ENCODE data around the gene LMAN2.

The LMAN2 gene

GRCh38 chr5:177359451-177359851, 8.0 kb upstream of the LMAN2 start:
- TF ChIP-seq CTCF (IDR thresholded peaks at IDR 0.05; ENCODE audit: insufficient read depth, low read length, poor library complexity, severe bottlenecking), result no peak
- peak overlapping the region; percentile 4 for H3K4me3 ChIP-seq (replicated peaks; ENCODE audit: low read depth, low read length)
- H3K27me3 ChIP-seq (replicated peaks; ENCODE audit: control insufficient read depth, insufficient read depth, low read length), result no peaks in the 10 kb centered on the region
- no peaks in the 10 kb centered on the region for H3K36me3 ChIP-seq (ENCODE audit: control insufficient read depth, insufficient read depth, low read length)
- no peak for DNase-seq (ENCODE audit: extremely low read depth, insufficient read length)

- Histone ChIP-seq H3K27me3 (replicated peaks; ENCODE audit: control insufficient read depth, insufficient read depth, low read length) (no peaks in the 10 kb centered on the region), H3K36me3 (ENCODE audit: control insufficient read depth, insufficient read depth, low read length) (no peaks in the 10 kb centered on the region), H3K4me3 (replicated peaks; ENCODE audit: low read depth, low read length) (peak overlapping the region; percentile 86)
- no peak for TF ChIP-seq CTCF (IDR thresholded peaks at IDR 0.05; ENCODE audit: insufficient read depth, low read length, poor library complexity, severe bottlenecking)
- no peak for DNase-seq (ENCODE audit: extremely low read depth, insufficient read length)
These were observed 6.9 kb upstream of the LMAN2 start for GRCh38 chr5:177358370-177358819.

GRCh38 chr5:177357459-177358351, 6.2 kb upstream of the LMAN2 start, which contains the start of gene RGS14:
TSS of gene RGS14 (plus strand) at chr5:177357924. CDS start at chr5:177358025, 101 bp downstream.
- peak; percentile 80 for DNase-seq (ENCODE audit: extremely low read depth, insufficient read length)
- H3K36me3 ChIP-seq (ENCODE audit: control insufficient read depth, insufficient read depth, low read length), result no peaks in the 10 kb centered on the region
- no peaks in the 10 kb centered on the region for H3K27me3 ChIP-seq (replicated peaks; ENCODE audit: control insufficient read depth, insufficient read depth, low read length)
- peak within 1 kb of the TSS; percentile 86 for H3K4me3 ChIP-seq (replicated peaks; ENCODE audit: low read depth, low read length)
- TF ChIP-seq CTCF (IDR thresholded peaks at IDR 0.05; ENCODE audit: insufficient read depth, low read length, poor library complexity, severe bottlenecking), result no peak

- DNase-seq (ENCODE audit: extremely low read depth, insufficient read length), result no peak
- no peak for TF ChIP-seq CTCF (IDR thresholded peaks at IDR 0.05; ENCODE audit: insufficient read depth, low read length, poor library complexity, severe bottlenecking)
- Histone ChIP-seq H3K4me3 (replicated peaks; ENCODE audit: low read depth, low read length) (no peak overlapping the region), H3K27me3 (replicated peaks; ENCODE audit: control insufficient read depth, insufficient read depth, low read length) (no peaks in the 10 kb centered on the region), H3K36me3 (ENCODE audit: control insufficient read depth, insufficient read depth, low read length) (no peaks in the 10 kb centered on the region)
These were observed 5.6 kb upstream of the LMAN2 start for GRCh38 chr5:177357146-177357458.

GRCh38 chr5:177356746-177357145, 5.3 kb upstream of the LMAN2 start:
- TF ChIP-seq CTCF (IDR thresholded peaks at IDR 0.05; ENCODE audit: insufficient read depth, low read length, poor library complexity, severe bottlenecking), result no peak
- H3K27me3 ChIP-seq (replicated peaks; ENCODE audit: control insufficient read depth, insufficient read depth, low read length), result no peaks in the 10 kb centered on the region
- DNase-seq (ENCODE audit: extremely low read depth, insufficient read length), result no peak
- H3K36me3 ChIP-seq (ENCODE audit: control insufficient read depth, insufficient read depth, low read length), result no peaks in the 10 kb centered on the region
- no peak overlapping the region for H3K4me3 ChIP-seq (replicated peaks; ENCODE audit: low read depth, low read length)

Data from GM06990 (cell line).